ENCODE measurements around the gene CARD6. TPM values are rescaled to one million over a fixed set of nuclear protein-coding genes. Genes with fewer than 3 reads are reported as not detected.

The CARD6 gene
- total and polyA plus RNA-seq, 2 of the 13 experiments (the other 11 are each of a cell fraction or from before 2014, with no cell fraction given): 0.33 to 1.4 TPM

DNA sequence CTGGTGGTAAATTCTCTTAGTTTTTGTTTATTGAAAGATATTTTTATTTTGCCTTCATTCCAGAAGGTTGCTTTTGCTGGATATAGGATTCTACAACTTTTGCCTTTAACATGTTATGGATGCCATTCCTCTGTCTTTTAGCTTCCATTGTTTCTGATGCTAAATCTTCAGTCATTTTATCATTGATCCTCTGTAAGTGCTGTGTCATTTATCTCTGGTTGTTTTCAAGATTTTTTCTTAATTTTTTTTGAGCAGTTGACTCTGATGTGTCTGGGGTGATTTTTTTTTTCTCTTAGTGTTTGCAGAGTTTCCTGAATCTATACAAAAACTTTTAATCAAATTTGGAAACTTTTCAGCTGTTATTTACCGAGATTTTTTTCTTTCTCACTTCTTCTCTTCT, 6.4 kb downstream of the CARD6 start (continued):
- TF ChIP-seq, protein P1, sequence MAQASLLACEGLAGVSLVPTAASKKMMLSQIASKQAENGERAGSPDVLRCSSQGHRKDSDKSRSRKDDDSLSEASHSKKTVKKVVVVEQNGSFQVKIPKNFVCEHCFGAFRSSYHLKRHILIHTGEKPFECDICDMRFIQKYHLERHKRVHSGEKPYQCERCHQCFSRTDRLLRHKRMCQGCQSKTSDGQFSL (CRISPR knock-in tag; IDR thresholded peaks at IDR 0.05): no peak

DNA sequence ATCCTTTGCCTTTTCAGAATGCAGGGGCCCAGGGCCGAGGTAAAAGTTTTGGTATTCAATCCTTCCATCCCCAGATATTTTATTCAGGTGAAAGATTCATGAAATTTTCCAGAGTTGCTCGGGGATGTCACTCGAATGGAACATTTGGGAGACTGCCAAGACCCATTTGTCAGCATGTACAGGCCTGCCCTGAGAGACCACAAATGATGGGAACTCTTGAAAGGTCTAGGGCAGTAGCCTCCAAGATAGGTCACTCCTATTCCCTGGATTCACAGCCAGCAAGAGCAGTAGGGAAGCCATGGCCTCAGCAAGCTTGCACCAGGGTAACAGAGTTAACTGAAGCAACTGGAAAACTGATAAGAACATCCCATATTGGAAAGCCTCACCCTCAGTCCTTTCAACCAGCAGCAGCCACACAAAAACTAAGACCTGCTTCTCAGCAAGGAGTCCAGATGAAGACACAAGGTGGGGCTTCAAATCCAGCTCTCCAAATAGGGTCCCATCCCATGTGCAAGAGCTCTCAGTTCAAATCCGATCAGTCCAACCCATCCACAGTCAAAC, 12.5 kb downstream of the CARD6 start:
- no peak overlapping the region for H2AFZ ChIP-seq (ENCODE audit: low read length)
- CTCF ChIA-PET (ENCODE audit: low intra/inter-chr PET ratio, low total read pairs): no interaction called here
- H3K4me3 ChIP-seq (replicated peaks in 1 of 3; ENCODE audit: insufficient read depth in 1 of 3, low read depth in 2 of 3, low read length in 3 of 3): no peak overlapping the region
- intact Hi-C loops (cut with micrococcal nuclease; ENCODE audit: unreplicated experiment): no loop called here
- no peaks in the 10 kb centered on the region for H3K4me1 ChIP-seq (ENCODE audit: insufficient read depth, low read length)
- in situ Hi-C loops (cut with HindIII; ENCODE audit: extremely low pct_ligation_motif_present, low pct_unique_long_range_greater_than_20kb): no loop called here
- H4K20me1 ChIP-seq (ENCODE audit: insufficient read depth, low read length): no peaks in the 10 kb centered on the region
- FAIRE-seq: no peak
- no peak overlapping the region for H3K9ac ChIP-seq (ENCODE audit: insufficient read depth, low read depth, low read length)
- H3K79me2 ChIP-seq (ENCODE audit: insufficient read depth, low read length): no peaks in the 10 kb centered on the region
- H3K36me3 ChIP-seq (replicated peaks in 1 of 2; ENCODE audit: control insufficient read depth in 1 of 2, insufficient read depth in 2 of 2, low read length in 2 of 2): no peaks in the 10 kb centered on the region
- no TSS peak for BruUV-seq (replicated peaks)
- no peak overlapping the region for H3K27ac ChIP-seq (ENCODE audit: extremely low read length, insufficient read depth, low read length)
- TF ChIP-seq ZNF577 (CRISPR knock-in tag; IDR thresholded peaks at IDR 0.05; ENCODE audit: borderline replicate concordance, low read depth): no peak
- no peak for TF ChIP-seq KDM5B (CRISPR knock-in tag; IDR thresholded peaks at IDR 0.05; ENCODE audit: borderline replicate concordance)
- TF ChIP-seq KLF9 (CRISPR knock-in tag; IDR thresholded peaks at IDR 0.05; ENCODE audit: low read depth): no peak
- no peak for TF ChIP-seq TEAD3 (CRISPR knock-in tag; optimal IDR thresholded peaks at IDR 0.05; ENCODE audit: borderline replicate concordance)
- no peak for TF ChIP-seq ZNF180 (CRISPR knock-in tag; IDR thresholded peaks at IDR 0.05; ENCODE audit: borderline replicate concordance, low read depth)
- TF ChIP-seq, protein P2, sequence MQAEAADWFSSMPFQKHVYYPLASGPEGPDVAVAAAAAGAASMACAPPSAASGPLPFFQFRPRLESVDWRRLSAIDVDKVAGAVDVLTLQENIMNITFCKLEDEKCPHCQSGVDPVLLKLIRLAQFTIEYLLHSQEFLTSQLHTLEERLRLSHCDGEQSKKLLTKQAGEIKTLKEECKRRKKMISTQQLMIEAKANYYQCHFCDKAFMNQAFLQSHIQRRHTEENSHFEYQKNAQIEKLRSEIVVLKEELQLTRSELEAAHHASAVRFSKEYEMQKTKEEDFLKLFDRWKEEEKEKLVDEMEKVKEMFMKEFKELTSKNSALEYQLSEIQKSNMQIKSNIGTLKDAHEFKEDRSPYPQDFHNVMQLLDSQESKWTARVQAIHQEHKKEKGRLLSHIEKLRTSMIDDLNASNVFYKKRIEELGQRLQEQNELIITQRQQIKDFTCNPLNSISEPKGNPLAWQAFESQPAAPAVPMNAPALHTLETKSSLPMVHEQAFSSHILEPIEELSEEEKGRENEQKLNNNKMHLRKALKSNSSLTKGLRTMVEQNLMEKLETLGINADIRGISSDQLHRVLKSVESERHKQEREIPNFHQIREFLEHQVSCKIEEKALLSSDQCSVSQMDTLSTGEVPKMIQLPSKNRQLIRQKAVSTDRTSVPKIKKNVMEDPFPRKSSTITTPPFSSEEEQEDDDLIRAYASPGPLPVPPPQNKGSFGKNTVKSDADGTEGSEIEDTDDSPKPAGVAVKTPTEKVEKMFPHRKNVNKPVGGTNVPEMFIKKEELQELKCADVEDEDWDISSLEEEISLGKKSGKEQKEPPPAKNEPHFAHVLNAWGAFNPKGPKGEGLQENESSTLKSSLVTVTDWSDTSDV (CRISPR knock-in tag; IDR thresholded peaks at IDR 0.05): no peak
- no peak for TF ChIP-seq SALL2 (CRISPR knock-in tag; IDR thresholded peaks at IDR 0.05)
- no peak for TF ChIP-seq HDAC2 (CRISPR knock-in tag; IDR thresholded peaks at IDR 0.05)
- no peak for TF ChIP-seq ZNF292 (CRISPR knock-in tag; IDR thresholded peaks at IDR 0.05; ENCODE audit: borderline replicate concordance, low read depth)
- no peak for TF ChIP-seq ZNF660 (CRISPR knock-in tag; IDR thresholded peaks at IDR 0.05; ENCODE audit: borderline replicate concordance, low read depth)
- TF ChIP-seq NR2C2 (CRISPR knock-in tag; IDR thresholded peaks at IDR 0.05; ENCODE audit: borderline replicate concordance): no peak
- no peak for TF ChIP-seq EHMT2 (IDR thresholded peaks at IDR 0.05; ENCODE audit: borderline replicate concordance, low read depth, low read length)
- no peak for TF ChIP-seq HDAC1 (CRISPR knock-in tag; IDR thresholded peaks at IDR 0.05)
- 13% methylated on average over 4 of the region's 4 CpGs for WGBS (ENCODE audit: low lambda C conversion rate)
- no peak for ATAC-seq
- DNase-seq (ENCODE audit: low spot score): no peak
- H3K27me3 ChIP-seq (ENCODE audit: control insufficient read depth in 1 of 2, insufficient read depth in 2 of 2, low read length in 2 of 2): peaks cover 0 to 2% of the 10 kb centered on the region in 2 experiments; a peak in 1 of 5 replicates
- no peak overlapping the region for H3K4me2 ChIP-seq (ENCODE audit: low read depth, low read length)
- POLR2A ChIA-PET: no interaction called here
- no peaks in the 10 kb centered on the region for H3K9me3 ChIP-seq (ENCODE audit: low read length)
